OCI-LY7 (cell line): ENCODE data around the gene OR4D9. TPM values are rescaled to one million over a fixed set of nuclear protein-coding genes. Genes with fewer than 3 reads are reported as not detected.

Source experiments
- BruUV-seq: library from RNA; stranded (reverse); fragments of 400-500 nt; replicated peaks from 2 replicates; lab custom pipeline; 2021; lab: Mats Ljungman, UMichigan
- CTCF ChIA-PET: fragments of 300-600 bp; sonication (Branson Sonifier 250); formaldehyde crosslinking; loops from one replicate; lab custom pipeline; 2022; ENCODE audit warnings: antibody characterized with exemption; ENCODE audit not compliant: unreplicated experiment; lab: Charles Lee
- POLR2A ChIA-PET: fragments of 300-600 bp; sonication (Branson Sonifier 250); formaldehyde crosslinking; loops from one replicate; lab custom pipeline; 2022; ENCODE audit warnings: antibody characterized with exemption; lab: Charles Lee
- DNase-seq: peaks from one replicate; pipeline ENCODE4 v3.0.0-alpha.2; 2015; ENCODE audit warnings: low spot score
- H2AFZ ChIP-seq: fragments of 200-600 bp; sonication (generic), shearing (Covaris generic); 2 replicates; pipeline ENCODE4 v1.6.1; 2014; ENCODE audit warnings: mild to moderate bottlenecking, antibody characterized with exemption, low read length, moderate library complexity
- H3K27ac ChIP-seq: fragments of 200-600 bp; sonication (generic); 2 replicates; pipeline ENCODE4 v1.5.1; 2014; ENCODE audit warnings: mixed run types, low read depth, mild to moderate bottlenecking, moderate library complexity, low read length, inconsistent platforms; ENCODE audit not compliant: poor library complexity, severe bottlenecking
- H3K36me3 ChIP-seq: fragments of 200-600 bp; sonication (generic); 2 replicates; pipeline ENCODE4 v1.6.1; 2014; ENCODE audit warnings: mild to moderate bottlenecking, antibody characterized with exemption, low read length, moderate library complexity, mixed read lengths; ENCODE audit not compliant: insufficient read depth
- H3K4me1 ChIP-seq: fragments of 200-600 bp; sonication (generic); 2 replicates; pipeline ENCODE4 v1.5.1; 2014; ENCODE audit warnings: mild to moderate bottlenecking, low read length; ENCODE audit not compliant: insufficient read depth, poor library complexity, severe bottlenecking
- H3K4me2 ChIP-seq: fragments of 200-600 bp; sonication (generic); 2 replicates; pipeline ENCODE4 v1.6.1; 2014; ENCODE audit warnings: mild to moderate bottlenecking, low read length
- H3K4me3 ChIP-seq: fragments of 200-600 bp; sonication (generic); 2 replicates; pipeline ENCODE4 v1.5.1; 2014; ENCODE audit warnings: mild to moderate bottlenecking, low read depth, low read length; ENCODE audit not compliant: poor library complexity, severe bottlenecking
- H3K79me2 ChIP-seq: fragments of 200-600 bp; sonication (generic); 2 replicates; pipeline ENCODE4 v1.6.1; 2016; ENCODE audit warnings: low read depth, mild to moderate bottlenecking, low read length, moderate library complexity, mixed read lengths; ENCODE audit not compliant: insufficient read depth
- H3K9me2 ChIP-seq: fragments of 200-600 bp; sonication (generic); 2 replicates; pipeline ENCODE4 v1.6.1; 2016; ENCODE audit warnings: mild to moderate bottlenecking, low read length, mixed read lengths; ENCODE audit not compliant: insufficient read depth
- H3K9me3 ChIP-seq: fragments of 200-600 bp; sonication (generic); 2 replicates; pipeline ENCODE4 v1.6.1; 2014; ENCODE audit warnings: mild to moderate bottlenecking, mixed run types, low read length, mixed read lengths
- H4K20me1 ChIP-seq: fragments of 200-600 bp; sonication (generic); 2 replicates; pipeline ENCODE4 v1.6.1; 2014; ENCODE audit warnings: mild to moderate bottlenecking, antibody characterized with exemption, low read length, moderate library complexity, mixed read lengths; ENCODE audit not compliant: insufficient read depth
- EZH2phosphoT487 ChIP-seq: fragments of 200-600 bp; sonication (generic); IDR thresholded peaks from 2 replicates; pipeline ENCODE4 v1.6.1; 2018; ENCODE audit warnings: low read depth, borderline replicate concordance, mild to moderate bottlenecking, mixed run types, antibody characterized with exemption, low read length, moderate library complexity, mixed read lengths
- intact Hi-C: fragments of 100-400 bp; cut with micrococcal nuclease; formaldehyde crosslinking; loops from one replicate; pipeline ENCODE4 v1.10.0; 2022; ENCODE audit not compliant: unreplicated experiment
- total RNA-seq, 2 experiments: library from RNA; depleted of rRNA in 1 of 2; stranded (reverse); fragments of >200 nt in 1 of 2; shearing (Covaris generic) in 1 of 2; gene quantifications; 2 replicates each; pipeline ENCODE4 v1.2.3, GENCODE V29; 2014 to 2022
- TF ChIP-seq, protein P1 (sequence below): fragments of 200-600 bp; sonication (generic); conservative IDR thresholded peaks from 2 replicates; pipeline ENCODE4 v1.5.1; 2014; ENCODE audit warnings: mild to moderate bottlenecking, antibody characterized with exemption, low read length, moderate library complexity, mixed read lengths

Gene OR4D9
- total RNA-seq, 2 experiments from 2014 or later = not detected

DNA sequence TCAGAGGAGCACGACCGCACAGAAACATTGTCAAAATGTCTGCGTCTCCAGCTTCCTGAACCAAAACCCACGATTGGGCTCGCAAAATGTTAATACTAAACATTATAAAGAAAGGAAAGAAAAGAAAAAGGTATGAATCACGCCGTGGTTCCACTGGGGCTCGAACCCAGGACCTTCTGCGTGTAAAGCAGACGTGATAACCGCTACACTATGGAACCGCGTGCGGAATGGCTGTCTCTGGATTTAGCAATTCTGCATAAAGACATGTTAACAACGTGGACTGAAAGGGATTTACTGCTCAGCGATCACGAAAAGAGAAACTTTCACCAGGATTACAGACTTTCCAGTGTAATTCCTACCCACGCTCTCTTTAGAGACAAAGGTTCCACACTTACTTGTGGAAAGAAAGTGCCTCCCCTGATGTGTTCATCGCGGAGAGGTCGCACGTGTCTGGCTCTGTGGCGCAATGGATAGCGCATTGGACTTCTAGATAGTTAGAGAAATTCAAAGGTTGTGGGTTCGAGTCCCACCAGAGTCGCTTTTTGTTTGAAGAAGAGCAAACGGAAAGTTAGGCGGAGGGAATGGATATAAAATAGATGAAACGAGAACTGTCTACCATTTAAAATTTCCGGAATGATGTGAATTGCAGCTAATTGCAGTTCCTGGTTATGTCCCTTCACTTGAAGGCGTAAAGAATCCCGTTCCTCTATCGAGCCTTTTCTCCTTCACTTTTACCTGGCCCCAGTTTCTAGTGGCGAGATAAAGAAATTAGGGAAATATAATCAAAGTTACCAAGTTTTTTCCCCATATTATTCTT, 39.7 kb downstream of the OR4D9 start:
- H3K9me2 ChIP-seq = no peaks in the 10 kb centered on the region
- H3K9me3 ChIP-seq = no peaks in the 10 kb centered on the region
- intact Hi-C loops = loop anchor here (1.0 to 5.0 kb wide), 6 partner anchors 9 to 972 kb away; partner anchors contain the start of genes MRPL16, PATL1 and ZFP91
- BruUV-seq = no TSS peak
- H3K4me3 ChIP-seq = peak overlapping the region; percentile 72
- TF ChIP-seq EZH2phosphoT487 = no peak
- TF ChIP-seq, protein P1, sequence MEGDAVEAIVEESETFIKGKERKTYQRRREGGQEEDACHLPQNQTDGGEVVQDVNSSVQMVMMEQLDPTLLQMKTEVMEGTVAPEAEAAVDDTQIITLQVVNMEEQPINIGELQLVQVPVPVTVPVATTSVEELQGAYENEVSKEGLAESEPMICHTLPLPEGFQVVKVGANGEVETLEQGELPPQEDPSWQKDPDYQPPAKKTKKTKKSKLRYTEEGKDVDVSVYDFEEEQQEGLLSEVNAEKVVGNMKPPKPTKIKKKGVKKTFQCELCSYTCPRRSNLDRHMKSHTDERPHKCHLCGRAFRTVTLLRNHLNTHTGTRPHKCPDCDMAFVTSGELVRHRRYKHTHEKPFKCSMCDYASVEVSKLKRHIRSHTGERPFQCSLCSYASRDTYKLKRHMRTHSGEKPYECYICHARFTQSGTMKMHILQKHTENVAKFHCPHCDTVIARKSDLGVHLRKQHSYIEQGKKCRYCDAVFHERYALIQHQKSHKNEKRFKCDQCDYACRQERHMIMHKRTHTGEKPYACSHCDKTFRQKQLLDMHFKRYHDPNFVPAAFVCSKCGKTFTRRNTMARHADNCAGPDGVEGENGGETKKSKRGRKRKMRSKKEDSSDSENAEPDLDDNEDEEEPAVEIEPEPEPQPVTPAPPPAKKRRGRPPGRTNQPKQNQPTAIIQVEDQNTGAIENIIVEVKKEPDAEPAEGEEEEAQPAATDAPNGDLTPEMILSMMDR = no peak
- H3K79me2 ChIP-seq = no peaks in the 10 kb centered on the region
- H2AFZ ChIP-seq = peak overlapping the region; percentile 99
- H3K4me2 ChIP-seq = peak overlapping the region; percentile 87
- ChIA-PET CTCF (no interaction called here), POLR2A (interaction anchor here (1.2 kb wide), 1 partner anchor 118 kb away, joined by 3 read pairs; the partner anchor contains the start of gene PATL1)
- peak overlapping the region; percentile 91 for H3K27ac ChIP-seq
- no peaks in the 10 kb centered on the region for H3K36me3 ChIP-seq
- peak; percentile 90 for DNase-seq
- H3K4me1 ChIP-seq = peaks cover 28% of the 10 kb centered on the region
- H4K20me1 ChIP-seq = no peaks in the 10 kb centered on the region

DNA sequence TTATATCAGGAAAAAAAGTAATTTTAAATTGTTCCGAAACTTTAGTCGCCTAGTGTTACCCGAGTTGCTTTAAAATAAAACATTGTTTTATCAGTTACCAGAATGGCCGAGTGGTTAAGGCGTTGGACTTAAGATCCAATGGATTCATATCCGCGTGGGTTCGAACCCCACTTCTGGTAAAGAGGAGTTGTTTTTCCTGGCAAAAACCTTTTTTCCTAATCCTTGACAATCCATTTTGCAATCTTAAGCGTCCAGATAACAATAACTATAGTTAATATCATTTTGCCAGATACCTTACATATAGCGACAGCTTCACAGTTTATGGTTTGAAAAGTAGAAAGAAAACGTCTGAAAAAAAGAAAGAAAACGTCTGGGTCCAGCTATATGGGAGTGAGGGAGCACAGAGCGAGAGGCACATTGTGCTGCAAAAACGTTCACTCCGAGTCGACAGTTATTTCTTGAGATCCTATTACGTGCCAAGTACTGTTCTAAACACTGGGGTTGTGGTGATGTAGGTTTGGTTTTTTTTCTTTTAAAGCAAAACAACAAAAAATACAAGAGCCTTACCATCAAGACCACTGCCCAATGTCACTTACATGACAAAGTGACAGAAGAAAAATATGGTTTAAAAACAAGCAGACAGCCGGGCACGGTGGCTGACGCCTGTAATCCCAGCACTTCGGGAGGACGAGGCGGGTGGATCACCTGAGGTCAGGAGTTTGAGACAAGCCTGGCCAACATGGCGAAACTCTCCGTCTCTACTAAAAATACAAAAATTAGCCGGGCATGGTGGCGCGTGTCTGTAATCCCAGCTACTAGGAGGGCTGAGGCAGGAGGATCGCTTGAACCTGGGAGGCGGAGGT, 40.6 kb downstream of the OR4D9 start:
- H4K20me1 ChIP-seq = no peaks in the 10 kb centered on the region
- H3K27ac ChIP-seq = peak overlapping the region; percentile 91
- peaks cover 37% of the 10 kb centered on the region for H3K4me1 ChIP-seq
- DNase-seq = peak; percentile 43
- intact Hi-C loops = loop anchor here (1.0 to 5.0 kb wide), 5 partner anchors 8 to 973 kb away; partner anchors contain the start of genes MRPL16, PATL1 and ZFP91
- POLR2A ChIA-PET = interaction anchor here (0.7 to 1.2 kb wide), 2 partner anchors 117 to 259 kb away, joined by 3 read pairs; partner anchors contain the start of gene PATL1
- peak overlapping the region; percentile 87 for H3K4me2 ChIP-seq
- no peaks in the 10 kb centered on the region for H3K79me2 ChIP-seq
- H3K4me3 ChIP-seq = peak overlapping the region; percentile 72
- H3K9me2 ChIP-seq = no peaks in the 10 kb centered on the region
- BruUV-seq = no TSS peak
- H3K9me3 ChIP-seq = no peaks in the 10 kb centered on the region
- H2AFZ ChIP-seq = peak overlapping the region; percentile 99
- no peaks in the 10 kb centered on the region for H3K36me3 ChIP-seq
- CTCF ChIA-PET = no interaction called here
- TF ChIP-seq, protein P1 = no peak
- no peak for TF ChIP-seq EZH2phosphoT487
